GM19238 (cell line): Measurements from ENCODE around the gene FBXO47.
A peak's percentile ranks its signal among the peaks of the same experiment; 100 is the strongest.

Source experiments
- DNase-seq: peaks from one replicate; pipeline ENCODE4 v3.0.0; 2011; ENCODE audit warnings: low spot score; ENCODE audit not compliant: insufficient read length

FBXO47 gene

GRCh38 chr17:38967290-38967738 lies at the start of gene FBXO47:
Gene FBXO47, minus strand, starts transcription at chr17:38967403. Its CDS starts 4,378 bp downstream, at chr17:38963025.
- DNase-seq: peak; percentile 19

- no peak for DNase-seq
Measured at GRCh38 chr17:39016193-39017153, 49.3 kb upstream of the FBXO47 start.

GRCh38 chr17:39015546-39015935 lies 48.3 kb upstream of the FBXO47 start:
- no peak for DNase-seq

- no peak for DNase-seq
Measured at GRCh38 chr17:39014795-39015545, 47.8 kb upstream of the FBXO47 start.

- no peak for DNase-seq
Measured at GRCh38 chr17:39014044-39014794, 47.0 kb upstream of the FBXO47 start.

GRCh38 chr17:39012725-39013124 lies 45.5 kb upstream of the FBXO47 start:
- DNase-seq: no peak

GRCh38 chr17:39011907-39012468 lies 44.8 kb upstream of the FBXO47 start:
- DNase-seq: no peak

GRCh38 chr17:39009581-39010001 lies 42.4 kb upstream of the FBXO47 start:
- DNase-seq: no peak

- no peak for DNase-seq
Measured at GRCh38 chr17:39008633-39009032, 41.4 kb upstream of the FBXO47 start.

GRCh38 chr17:39002991-39003715 lies 36.0 kb upstream of the FBXO47 start:
- no peak for DNase-seq

GRCh38 chr17:39001703-39002637 lies 34.8 kb upstream of the FBXO47 start:
- DNase-seq: no peak

- DNase-seq: no peak
Measured at GRCh38 chr17:39000021-39000601, 32.9 kb upstream of the FBXO47 start.

- no peak for DNase-seq
Measured at GRCh38 chr17:38996660-38997337, 29.6 kb upstream of the FBXO47 start.

- DNase-seq: no peak
Measured at GRCh38 chr17:38994026-38994425, 26.8 kb upstream of the FBXO47 start.

- DNase-seq: no peak
Measured at GRCh38 chr17:38984666-38985065, 17.5 kb upstream of the FBXO47 start.

GRCh38 chr17:38982858-38983746 lies 15.9 kb upstream of the FBXO47 start:
- peak; percentile 32 for DNase-seq

GRCh38 chr17:38981636-38982035 lies 14.4 kb upstream of the FBXO47 start:
- no peak for DNase-seq
